WTC11 (cell line): ENCODE measurements around the gene OCRL. TPM values are rescaled to one million over a fixed set of nuclear protein-coding genes. Genes with fewer than 3 reads are reported as not detected.

ENCODE experiments used
- ATAC-seq: fragments of 200-7000 bp; cut with Tn5 transposase; 2 replicates; pipeline ENCODE4 v1.10.0; 2021; ENCODE audit warnings: mild to moderate bottlenecking, moderate library complexity
- CTCF ChIA-PET: fragments of 300-600 bp; sonication (Branson Sonifier 250); formaldehyde crosslinking; loops from one replicate; lab custom pipeline; 2021; ENCODE audit warnings: antibody characterized with exemption; lab: Charles Lee
- POLR2A ChIA-PET: fragments of 350-600 bp; sonication (Branson Sonifier 250); formaldehyde crosslinking; loops from one replicate; lab custom pipeline; 2021; ENCODE audit warnings: antibody characterized with exemption; lab: Charles Lee
- DNase-seq: peaks from one replicate; pipeline ENCODE4 v3.0.0; 2021; ENCODE audit warnings: low spot score
- H3K27ac Mint-ChIP-seq: 2 replicates; pipeline ENCODE4 v1.8.0; 2021; ENCODE audit warnings: mixed read lengths
- H3K27me3 Mint-ChIP-seq: 2 replicates; pipeline ENCODE4 v1.8.0; 2021; ENCODE audit warnings: low read depth, mild to moderate bottlenecking, moderate library complexity, mixed read lengths
- H3K36me3 Mint-ChIP-seq: 2 replicates; pipeline ENCODE4 v1.8.0; 2021; ENCODE audit warnings: mixed read lengths
- H3K4me1 Mint-ChIP-seq: 2 replicates; pipeline ENCODE4 v1.8.0; 2022; ENCODE audit warnings: mixed read lengths
- H3K4me3 Mint-ChIP-seq: 2 replicates; pipeline ENCODE4 v1.8.0; 2021; ENCODE audit warnings: mild to moderate bottlenecking, moderate library complexity, mixed read lengths
- H3K9me3 Mint-ChIP-seq: 2 replicates; pipeline ENCODE4 v1.8.0; 2021; ENCODE audit warnings: mixed read lengths
- CREB1 ChIP-seq: sonication (generic); formaldehyde crosslinking; IDR thresholded peaks from 2 replicates; pipeline ENCODE4 v1.8.0; 2023; ENCODE audit warnings: mild to moderate bottlenecking, missing genetic modification reagents
- JAZF1 ChIP-seq: fragments of 250-450 bp; sonication (Bioruptor Pico); IDR thresholded peaks from 2 replicates; pipeline ENCODE4 v1.9.0; 2021; ENCODE audit warnings: moderate library complexity, mild to moderate bottlenecking, inconsistent platforms
- SMAD4 ChIP-seq: sonication (generic); formaldehyde crosslinking; IDR thresholded peaks from 2 replicates; pipeline ENCODE4 v1.8.0; 2022; ENCODE audit warnings: mild to moderate bottlenecking, missing genetic modification reagents
- SP1 ChIP-seq: sonication (generic); formaldehyde crosslinking; conservative IDR thresholded peaks from 2 replicates; pipeline ENCODE4 v1.8.1; 2022; ENCODE audit warnings: missing genetic modification reagents
- TCF7 ChIP-seq: sonication (generic); formaldehyde crosslinking; IDR thresholded peaks from 2 replicates; pipeline ENCODE4 v1.8.0; 2022; ENCODE audit warnings: mild to moderate bottlenecking, low read depth, missing genetic modification reagents, moderate library complexity
- ZNF121 ChIP-seq: sonication (generic); formaldehyde crosslinking; IDR thresholded peaks from 2 replicates; pipeline ENCODE4 v1.8.0; 2023; ENCODE audit warnings: missing genetic modification reagents
- ZNF138 ChIP-seq: sonication (generic); formaldehyde crosslinking; conservative IDR thresholded peaks from 2 replicates; pipeline ENCODE4 v1.8.1; 2022; ENCODE audit warnings: mild to moderate bottlenecking, moderate library complexity, missing genetic modification reagents
- ZNF396 ChIP-seq: fragments of 250-450 bp; sonication (Bioruptor Pico); IDR thresholded peaks from 2 replicates; pipeline ENCODE4 v1.8.0; 2021; ENCODE audit warnings: mild to moderate bottlenecking, moderate library complexity, borderline replicate concordance
- ZNF671 ChIP-seq: fragments of 250-450 bp; sonication (Bioruptor Pico); IDR thresholded peaks from 2 replicates; pipeline ENCODE4 v1.8.0; 2021; ENCODE audit warnings: mild to moderate bottlenecking
- total RNA-seq: library from RNA; stranded (reverse); gene quantifications from 3 replicates; pipeline ENCODE4 v1.2.3, GENCODE V29; 2021
- TF ChIP-seq, protein P1 (sequence below): sonication (generic); formaldehyde crosslinking; IDR thresholded peaks from 2 replicates; pipeline ENCODE4 v1.8.1; 2023; ENCODE audit warnings: mild to moderate bottlenecking, missing genetic modification reagents
- TF ChIP-seq, protein P2 (sequence below): sonication (generic); formaldehyde crosslinking; IDR thresholded peaks from 2 replicates; pipeline ENCODE4 v1.8.1; 2022; ENCODE audit warnings: missing genetic modification reagents, borderline replicate concordance
- TF ChIP-seq, protein P3 (sequence below): sonication (generic); formaldehyde crosslinking; IDR thresholded peaks from 2 replicates; pipeline ENCODE4 v1.8.0; 2022; ENCODE audit warnings: mild to moderate bottlenecking, missing genetic modification reagents
- TF ChIP-seq, protein P4 (sequence below): sonication (generic); formaldehyde crosslinking; conservative IDR thresholded peaks from 2 replicates; pipeline ENCODE4 v1.8.1; 2022; ENCODE audit warnings: mild to moderate bottlenecking, missing genetic modification reagents
- TF ChIP-seq, protein P5 (sequence below): fragments of 200-600 bp; IDR thresholded peaks from 2 replicates; pipeline ENCODE4 v1.8.0; 2022; ENCODE audit warnings: antibody characterized with exemption
- TF ChIP-seq, protein P6 (sequence below): sonication (generic); formaldehyde crosslinking; IDR thresholded peaks from 2 replicates; pipeline ENCODE4 v1.8.1; 2022; ENCODE audit warnings: low read depth, missing genetic modification reagents, borderline replicate concordance
- TF ChIP-seq, protein P7 (sequence below): sonication (generic); formaldehyde crosslinking; IDR thresholded peaks from 2 replicates; pipeline ENCODE4 v1.8.0; 2023; ENCODE audit warnings: missing genetic modification reagents, mild to moderate bottlenecking, borderline replicate concordance

Gene OCRL
- total RNA-seq, 1 experiment from 2014 or later = 17.4 TPM

DNA sequence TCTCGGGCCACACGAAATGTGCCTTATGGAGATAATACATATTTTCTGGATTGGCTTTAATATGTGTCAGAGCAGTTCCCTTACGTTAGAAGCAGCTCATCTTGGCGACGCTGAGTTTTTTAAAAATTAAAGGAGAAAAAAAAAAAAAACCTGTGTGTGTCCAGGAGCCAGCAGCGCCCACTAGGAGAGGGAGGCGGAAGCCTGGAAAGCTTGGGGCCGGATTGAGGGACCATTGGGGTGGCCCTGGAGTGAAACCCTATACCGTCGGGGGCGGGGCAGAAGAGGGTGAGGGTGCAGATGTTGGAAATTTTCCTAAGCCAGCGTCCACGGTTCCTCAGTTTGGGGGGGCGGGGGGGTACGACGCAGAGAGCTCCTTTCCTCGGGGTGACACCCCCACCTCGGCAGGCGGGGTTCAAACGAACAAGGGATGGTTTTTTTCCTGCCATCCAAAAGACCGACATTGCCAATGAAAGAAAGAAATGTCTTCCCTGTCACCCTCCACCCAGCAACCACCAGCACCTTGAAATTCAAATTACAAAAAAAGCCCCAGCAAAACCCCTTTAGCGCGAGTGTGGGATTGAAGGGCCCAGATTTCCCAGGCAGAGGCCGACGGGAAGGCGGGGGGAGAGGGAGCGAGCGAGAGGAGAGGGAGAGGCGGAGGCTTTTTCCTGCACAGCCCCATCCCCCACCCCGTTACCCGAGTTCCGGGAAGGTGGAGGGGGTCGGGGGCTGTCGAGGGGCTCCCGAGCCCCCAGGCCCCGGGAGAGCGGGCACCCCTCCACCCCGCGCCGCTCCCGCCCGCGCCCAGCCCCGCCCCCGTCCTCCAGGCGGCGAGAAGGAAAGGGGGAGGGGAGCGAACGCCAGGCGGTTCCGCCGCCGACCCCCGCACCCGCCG is 17.6 kb upstream of the OCRL start:
- ATAC-seq = peak; percentile 78
- peak overlapping the region; percentile 85 for H3K4me3 Mint-ChIP-seq
- H3K36me3 Mint-ChIP-seq = no peaks in the 10 kb centered on the region
- peaks cover 3% of the 10 kb centered on the region; the same call in 1 of the 2 replicates for H3K27me3 Mint-ChIP-seq
- POLR2A ChIA-PET = no interaction called here
- CTCF ChIA-PET = interaction anchor here (0.7 kb wide), 1 partner anchor 18 kb away, joined by 4 read pairs; the partner anchor contains the start of gene OCRL
- H3K4me1 Mint-ChIP-seq = peaks cover 14% of the 10 kb centered on the region
- peak; percentile 61 for DNase-seq
- no peak overlapping the region for H3K27ac Mint-ChIP-seq
- TF ChIP-seq SP1 (CRISPR knock-in tag) (no peak), ZNF121 (CRISPR knock-in tag) (no peak), SMAD4 (CRISPR knock-in tag) (no peak), JAZF1 (no peak), ZNF138 (CRISPR knock-in tag) (no peak), ZNF396 (CRISPR knock-in tag) (no peak), TCF7 (CRISPR knock-in tag) (no peak), ZNF671 (CRISPR knock-in tag) (no peak), CREB1 (CRISPR knock-in tag) (no peak)
- TF ChIP-seq, protein P1, sequence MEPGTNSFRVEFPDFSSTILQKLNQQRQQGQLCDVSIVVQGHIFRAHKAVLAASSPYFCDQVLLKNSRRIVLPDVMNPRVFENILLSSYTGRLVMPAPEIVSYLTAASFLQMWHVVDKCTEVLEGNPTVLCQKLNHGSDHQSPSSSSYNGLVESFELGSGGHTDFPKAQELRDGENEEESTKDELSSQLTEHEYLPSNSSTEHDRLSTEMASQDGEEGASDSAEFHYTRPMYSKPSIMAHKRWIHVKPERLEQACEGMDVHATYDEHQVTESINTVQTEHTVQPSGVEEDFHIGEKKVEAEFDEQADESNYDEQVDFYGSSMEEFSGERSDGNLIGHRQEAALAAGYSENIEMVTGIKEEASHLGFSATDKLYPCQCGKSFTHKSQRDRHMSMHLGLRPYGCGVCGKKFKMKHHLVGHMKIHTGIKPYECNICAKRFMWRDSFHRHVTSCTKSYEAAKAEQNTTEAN (CRISPR knock-in tag) = no peak
- TF ChIP-seq, protein P2, sequence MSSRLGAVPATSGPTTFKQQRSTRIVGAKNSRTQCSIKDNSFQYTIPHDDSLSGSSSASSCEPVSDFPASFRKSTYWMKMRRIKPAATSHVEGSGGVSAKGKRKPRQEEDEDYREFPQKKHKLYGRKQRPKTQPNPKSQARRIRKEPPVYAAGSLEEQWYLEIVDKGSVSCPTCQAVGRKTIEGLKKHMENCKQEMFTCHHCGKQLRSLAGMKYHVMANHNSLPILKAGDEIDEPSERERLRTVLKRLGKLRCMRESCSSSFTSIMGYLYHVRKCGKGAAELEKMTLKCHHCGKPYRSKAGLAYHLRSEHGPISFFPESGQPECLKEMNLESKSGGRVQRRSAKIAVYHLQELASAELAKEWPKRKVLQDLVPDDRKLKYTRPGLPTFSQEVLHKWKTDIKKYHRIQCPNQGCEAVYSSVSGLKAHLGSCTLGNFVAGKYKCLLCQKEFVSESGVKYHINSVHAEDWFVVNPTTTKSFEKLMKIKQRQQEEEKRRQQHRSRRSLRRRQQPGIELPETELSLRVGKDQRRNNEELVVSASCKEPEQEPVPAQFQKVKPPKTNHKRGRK = no peak
- TF ChIP-seq, protein P3, sequence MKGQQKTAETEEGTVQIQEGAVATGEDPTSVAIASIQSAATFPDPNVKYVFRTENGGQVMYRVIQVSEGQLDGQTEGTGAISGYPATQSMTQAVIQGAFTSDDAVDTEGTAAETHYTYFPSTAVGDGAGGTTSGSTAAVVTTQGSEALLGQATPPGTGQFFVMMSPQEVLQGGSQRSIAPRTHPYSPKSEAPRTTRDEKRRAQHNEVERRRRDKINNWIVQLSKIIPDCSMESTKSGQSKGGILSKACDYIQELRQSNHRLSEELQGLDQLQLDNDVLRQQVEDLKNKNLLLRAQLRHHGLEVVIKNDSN (CRISPR knock-in tag) = no peak
- TF ChIP-seq, protein P4, sequence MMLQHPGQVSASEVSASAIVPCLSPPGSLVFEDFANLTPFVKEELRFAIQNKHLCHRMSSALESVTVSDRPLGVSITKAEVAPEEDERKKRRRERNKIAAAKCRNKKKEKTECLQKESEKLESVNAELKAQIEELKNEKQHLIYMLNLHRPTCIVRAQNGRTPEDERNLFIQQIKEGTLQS (CRISPR knock-in tag) = no peak
- TF ChIP-seq, protein P5, sequence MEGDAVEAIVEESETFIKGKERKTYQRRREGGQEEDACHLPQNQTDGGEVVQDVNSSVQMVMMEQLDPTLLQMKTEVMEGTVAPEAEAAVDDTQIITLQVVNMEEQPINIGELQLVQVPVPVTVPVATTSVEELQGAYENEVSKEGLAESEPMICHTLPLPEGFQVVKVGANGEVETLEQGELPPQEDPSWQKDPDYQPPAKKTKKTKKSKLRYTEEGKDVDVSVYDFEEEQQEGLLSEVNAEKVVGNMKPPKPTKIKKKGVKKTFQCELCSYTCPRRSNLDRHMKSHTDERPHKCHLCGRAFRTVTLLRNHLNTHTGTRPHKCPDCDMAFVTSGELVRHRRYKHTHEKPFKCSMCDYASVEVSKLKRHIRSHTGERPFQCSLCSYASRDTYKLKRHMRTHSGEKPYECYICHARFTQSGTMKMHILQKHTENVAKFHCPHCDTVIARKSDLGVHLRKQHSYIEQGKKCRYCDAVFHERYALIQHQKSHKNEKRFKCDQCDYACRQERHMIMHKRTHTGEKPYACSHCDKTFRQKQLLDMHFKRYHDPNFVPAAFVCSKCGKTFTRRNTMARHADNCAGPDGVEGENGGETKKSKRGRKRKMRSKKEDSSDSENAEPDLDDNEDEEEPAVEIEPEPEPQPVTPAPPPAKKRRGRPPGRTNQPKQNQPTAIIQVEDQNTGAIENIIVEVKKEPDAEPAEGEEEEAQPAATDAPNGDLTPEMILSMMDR = no peak
- TF ChIP-seq, protein P6, sequence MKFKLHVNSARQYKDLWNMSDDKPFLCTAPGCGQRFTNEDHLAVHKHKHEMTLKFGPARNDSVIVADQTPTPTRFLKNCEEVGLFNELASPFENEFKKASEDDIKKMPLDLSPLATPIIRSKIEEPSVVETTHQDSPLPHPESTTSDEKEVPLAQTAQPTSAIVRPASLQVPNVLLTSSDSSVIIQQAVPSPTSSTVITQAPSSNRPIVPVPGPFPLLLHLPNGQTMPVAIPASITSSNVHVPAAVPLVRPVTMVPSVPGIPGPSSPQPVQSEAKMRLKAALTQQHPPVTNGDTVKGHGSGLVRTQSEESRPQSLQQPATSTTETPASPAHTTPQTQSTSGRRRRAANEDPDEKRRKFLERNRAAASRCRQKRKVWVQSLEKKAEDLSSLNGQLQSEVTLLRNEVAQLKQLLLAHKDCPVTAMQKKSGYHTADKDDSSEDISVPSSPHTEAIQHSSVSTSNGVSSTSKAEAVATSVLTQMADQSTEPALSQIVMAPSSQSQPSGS (CRISPR knock-in tag) = no peak
- TF ChIP-seq, protein P7, sequence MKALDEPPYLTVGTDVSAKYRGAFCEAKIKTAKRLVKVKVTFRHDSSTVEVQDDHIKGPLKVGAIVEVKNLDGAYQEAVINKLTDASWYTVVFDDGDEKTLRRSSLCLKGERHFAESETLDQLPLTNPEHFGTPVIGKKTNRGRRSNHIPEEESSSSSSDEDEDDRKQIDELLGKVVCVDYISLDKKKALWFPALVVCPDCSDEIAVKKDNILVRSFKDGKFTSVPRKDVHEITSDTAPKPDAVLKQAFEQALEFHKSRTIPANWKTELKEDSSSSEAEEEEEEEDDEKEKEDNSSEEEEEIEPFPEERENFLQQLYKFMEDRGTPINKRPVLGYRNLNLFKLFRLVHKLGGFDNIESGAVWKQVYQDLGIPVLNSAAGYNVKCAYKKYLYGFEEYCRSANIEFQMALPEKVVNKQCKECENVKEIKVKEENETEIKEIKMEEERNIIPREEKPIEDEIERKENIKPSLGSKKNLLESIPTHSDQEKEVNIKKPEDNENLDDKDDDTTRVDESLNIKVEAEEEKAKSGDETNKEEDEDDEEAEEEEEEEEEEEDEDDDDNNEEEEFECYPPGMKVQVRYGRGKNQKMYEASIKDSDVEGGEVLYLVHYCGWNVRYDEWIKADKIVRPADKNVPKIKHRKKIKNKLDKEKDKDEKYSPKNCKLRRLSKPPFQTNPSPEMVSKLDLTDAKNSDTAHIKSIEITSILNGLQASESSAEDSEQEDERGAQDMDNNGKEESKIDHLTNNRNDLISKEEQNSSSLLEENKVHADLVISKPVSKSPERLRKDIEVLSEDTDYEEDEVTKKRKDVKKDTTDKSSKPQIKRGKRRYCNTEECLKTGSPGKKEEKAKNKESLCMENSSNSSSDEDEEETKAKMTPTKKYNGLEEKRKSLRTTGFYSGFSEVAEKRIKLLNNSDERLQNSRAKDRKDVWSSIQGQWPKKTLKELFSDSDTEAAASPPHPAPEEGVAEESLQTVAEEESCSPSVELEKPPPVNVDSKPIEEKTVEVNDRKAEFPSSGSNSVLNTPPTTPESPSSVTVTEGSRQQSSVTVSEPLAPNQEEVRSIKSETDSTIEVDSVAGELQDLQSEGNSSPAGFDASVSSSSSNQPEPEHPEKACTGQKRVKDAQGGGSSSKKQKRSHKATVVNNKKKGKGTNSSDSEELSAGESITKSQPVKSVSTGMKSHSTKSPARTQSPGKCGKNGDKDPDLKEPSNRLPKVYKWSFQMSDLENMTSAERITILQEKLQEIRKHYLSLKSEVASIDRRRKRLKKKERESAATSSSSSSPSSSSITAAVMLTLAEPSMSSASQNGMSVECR (CRISPR knock-in tag) = no peak
- peaks cover 5% of the 10 kb centered on the region for H3K9me3 Mint-ChIP-seq
